ENCODE measurements around the gene PAN2.
A peak's percentile ranks its signal among the peaks of the same experiment; 100 is the strongest.
"Not testable (repeated sequence)": the region's sequence is repeated elsewhere in the genome, so short reads cannot be mapped to it uniquely, and the experiment has no call there.

Gene PAN2

GRCh38 chr12:56284263-56284662 lies 49.5 kb downstream of the PAN2 start:
- not testable (repeated sequence) for H2BK15ac ChIP-seq (ENCODE audit: low read depth, poor library complexity, severe bottlenecking); H3K4me1 ChIP-seq (ENCODE audit: control insufficient read depth, insufficient read depth, low read depth, low read length); H4K91ac ChIP-seq (ENCODE audit: low read length); H3K9me3 ChIP-seq (ENCODE audit: control insufficient read depth, low read length); DNase-seq; H2BK5ac ChIP-seq (ENCODE audit: low read depth, low read length, poor library complexity, severe bottlenecking); H3K4ac ChIP-seq (ENCODE audit: low read depth in 1 of 2, low read length in 2 of 2); H3K18ac ChIP-seq (ENCODE audit: low read depth in 1 of 2, low read length in 2 of 2); H3K9ac ChIP-seq (ENCODE audit: low read length); H3K27ac ChIP-seq (ENCODE audit: low read length, poor library complexity, severe bottlenecking); H4K8ac ChIP-seq (ENCODE audit: low read length); H3K14ac ChIP-seq (ENCODE audit: low read length in 2 of 2); H2BK120ac ChIP-seq (ENCODE audit: low read depth, low read length); H3K4me2 ChIP-seq (ENCODE audit: low read length, poor library complexity, severe bottlenecking); H2AFZ ChIP-seq (ENCODE audit: low read depth, low read length); H2BK12ac ChIP-seq (ENCODE audit: low read length in 2 of 2); H2AK5ac ChIP-seq (ENCODE audit: low read length, severe bottlenecking); H3K27me3 ChIP-seq (ENCODE audit: control insufficient read depth in 1 of 2, insufficient read depth in 1 of 2, low read length in 2 of 2); H3K4me3 ChIP-seq (ENCODE audit: insufficient read depth in 1 of 2, low read depth in 1 of 2, low read length in 2 of 2)
- H3K79me1 ChIP-seq (replicated peaks; ENCODE audit: low read length, poor library complexity, severe bottlenecking), result peaks cover 12% of the 10 kb centered on the region
- over 99% methylated on average over 5 of the region's 5 CpGs for WGBS
- H3K36me3 ChIP-seq (ENCODE audit: control insufficient read depth in 1 of 2, insufficient read depth in 2 of 2, low read depth in 1 of 2, low read length in 2 of 2), result peaks cover 39 to 65% of the 10 kb centered on the region in 2 experiments
- peak overlapping the region in 1 of 2 experiments; percentile 72 for H3K23ac ChIP-seq (ENCODE audit: low read length in 2 of 2)

DNA sequence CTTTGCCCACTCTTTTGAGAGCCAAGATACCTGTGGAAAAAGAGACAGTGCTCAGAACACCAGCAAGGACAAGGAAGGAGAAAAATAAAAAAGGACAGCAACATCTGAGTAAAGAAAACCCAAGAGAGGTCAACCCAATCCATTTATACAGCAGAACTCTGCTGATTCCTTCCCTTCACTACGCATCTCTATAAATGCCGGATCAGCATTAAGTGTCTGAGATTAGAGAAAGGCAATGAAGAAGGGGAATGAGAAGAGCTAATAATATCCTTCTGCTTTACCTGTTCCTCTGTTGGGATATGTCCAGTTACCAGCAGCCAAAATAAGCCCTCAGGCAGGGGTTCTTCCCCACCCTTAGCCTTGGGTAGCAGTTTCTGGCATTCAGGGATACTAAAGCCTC lies 51.2 kb downstream of the PAN2 start:
- H4K8ac ChIP-seq (ENCODE audit: low read length), result no peak overlapping the region
- peaks cover 11% of the 10 kb centered on the region for H3K79me1 ChIP-seq (replicated peaks; ENCODE audit: low read length, poor library complexity, severe bottlenecking)
- no peak overlapping the region for H3K4ac ChIP-seq (ENCODE audit: low read depth in 1 of 2, low read length in 2 of 2)
- H2AK5ac ChIP-seq (ENCODE audit: low read length, severe bottlenecking), result no peak overlapping the region
- no peak overlapping the region for H4K91ac ChIP-seq (ENCODE audit: low read length)
- H2BK15ac ChIP-seq (ENCODE audit: low read depth, poor library complexity, severe bottlenecking), result no peak overlapping the region
- H3K23ac ChIP-seq (ENCODE audit: low read length in 2 of 2), result no peak overlapping the region
- peaks cover 6% of the 10 kb centered on the region for H3K4me1 ChIP-seq (ENCODE audit: control insufficient read depth, insufficient read depth, low read depth, low read length)
- H3K27me3 ChIP-seq (ENCODE audit: control insufficient read depth in 1 of 2, insufficient read depth in 1 of 2, low read length in 2 of 2), result no peaks in the 10 kb centered on the region
- H2BK120ac ChIP-seq (ENCODE audit: low read depth, low read length), result no peak overlapping the region
- 100% methylated on average over 1 of the region's 2 CpGs for WGBS
- no peak overlapping the region for H3K27ac ChIP-seq (ENCODE audit: low read length, poor library complexity, severe bottlenecking)
- H3K4me2 ChIP-seq (ENCODE audit: low read length, poor library complexity, severe bottlenecking), result no peak overlapping the region
- H2BK12ac ChIP-seq (ENCODE audit: low read length in 2 of 2), result no peak overlapping the region
- no peak overlapping the region for H3K18ac ChIP-seq (ENCODE audit: low read depth in 1 of 2, low read length in 2 of 2)
- peaks cover 52 to 80% of the 10 kb centered on the region in 2 experiments for H3K36me3 ChIP-seq (ENCODE audit: control insufficient read depth in 1 of 2, insufficient read depth in 2 of 2, low read depth in 1 of 2, low read length in 2 of 2)
- H3K14ac ChIP-seq (ENCODE audit: low read length in 2 of 2), result no peak overlapping the region
- H2BK5ac ChIP-seq (ENCODE audit: low read depth, low read length, poor library complexity, severe bottlenecking), result no peak overlapping the region
- H2AFZ ChIP-seq (ENCODE audit: low read depth, low read length), result no peak overlapping the region
- no peak for DNase-seq
- no peak overlapping the region for H3K9ac ChIP-seq (ENCODE audit: low read length)
- H3K4me3 ChIP-seq (ENCODE audit: insufficient read depth in 1 of 2, low read depth in 1 of 2, low read length in 2 of 2), result no peak overlapping the region
- H3K9me3 ChIP-seq (ENCODE audit: control insufficient read depth, low read length), result no peaks in the 10 kb centered on the region

- no peak overlapping the region for H3K4me2 ChIP-seq (ENCODE audit: low read length, poor library complexity, severe bottlenecking)
- H3K27me3 ChIP-seq (ENCODE audit: control insufficient read depth in 1 of 2, insufficient read depth in 1 of 2, low read length in 2 of 2), result no peaks in the 10 kb centered on the region
- no peak overlapping the region for H3K23ac ChIP-seq (ENCODE audit: low read length in 2 of 2)
- no peak overlapping the region for H3K4me3 ChIP-seq (ENCODE audit: insufficient read depth in 1 of 2, low read depth in 1 of 2, low read length in 2 of 2)
- H2AK5ac ChIP-seq (ENCODE audit: low read length, severe bottlenecking), result no peak overlapping the region
- H3K9me3 ChIP-seq (ENCODE audit: control insufficient read depth, low read length), result no peaks in the 10 kb centered on the region
- 91% methylated on average over 5 of the region's 6 CpGs for WGBS
- H3K36me3 ChIP-seq (ENCODE audit: control insufficient read depth in 1 of 2, insufficient read depth in 2 of 2, low read depth in 1 of 2, low read length in 2 of 2), result peaks cover 54 to 81% of the 10 kb centered on the region in 2 experiments
- no peak overlapping the region for H2BK12ac ChIP-seq (ENCODE audit: low read length in 2 of 2)
- no peak overlapping the region for H2BK5ac ChIP-seq (ENCODE audit: low read depth, low read length, poor library complexity, severe bottlenecking)
- peaks cover 11% of the 10 kb centered on the region for H3K79me1 ChIP-seq (replicated peaks; ENCODE audit: low read length, poor library complexity, severe bottlenecking)
- no peak for DNase-seq
- H3K4me1 ChIP-seq (ENCODE audit: control insufficient read depth, insufficient read depth, low read depth, low read length), result peaks cover 3% of the 10 kb centered on the region
- no peak overlapping the region for H3K4ac ChIP-seq (ENCODE audit: low read depth in 1 of 2, low read length in 2 of 2)
- no peak overlapping the region for H2AFZ ChIP-seq (ENCODE audit: low read depth, low read length)
- H3K9ac ChIP-seq (ENCODE audit: low read length), result no peak overlapping the region
- H4K8ac ChIP-seq (ENCODE audit: low read length), result no peak overlapping the region
- no peak overlapping the region for H2BK15ac ChIP-seq (ENCODE audit: low read depth, poor library complexity, severe bottlenecking)
- no peak overlapping the region for H2BK120ac ChIP-seq (ENCODE audit: low read depth, low read length)
- no peak overlapping the region for H3K14ac ChIP-seq (ENCODE audit: low read length in 2 of 2)
- no peak overlapping the region for H3K18ac ChIP-seq (ENCODE audit: low read depth in 1 of 2, low read length in 2 of 2)
- no peak overlapping the region for H4K91ac ChIP-seq (ENCODE audit: low read length)
- no peak overlapping the region for H3K27ac ChIP-seq (ENCODE audit: low read length, poor library complexity, severe bottlenecking)
Observed at GRCh38 chr12:56282030-56282429, 51.8 kb downstream of the PAN2 start.

GRCh38 chr12:56280849-56281248 lies 53.0 kb downstream of the PAN2 start:
- Histone ChIP-seq H2AK5ac (ENCODE audit: low read length, severe bottlenecking) (no peak overlapping the region), H2AFZ (ENCODE audit: low read depth, low read length) (no peak overlapping the region), H3K4me2 (ENCODE audit: low read length, poor library complexity, severe bottlenecking) (no peak overlapping the region), H3K9me3 (ENCODE audit: control insufficient read depth, low read length) (no peaks in the 10 kb centered on the region), H2BK120ac (ENCODE audit: low read depth, low read length) (no peak overlapping the region), H3K4ac (ENCODE audit: low read depth in 1 of 2, low read length in 2 of 2) (no peak overlapping the region), H3K36me3 (ENCODE audit: control insufficient read depth in 1 of 2, insufficient read depth in 2 of 2, low read depth in 1 of 2, low read length in 2 of 2) (peaks cover 59 to 81% of the 10 kb centered on the region in 2 experiments), H3K4me1 (ENCODE audit: control insufficient read depth, insufficient read depth, low read depth, low read length) (peaks cover 3% of the 10 kb centered on the region), H3K18ac (ENCODE audit: low read depth in 1 of 2, low read length in 2 of 2) (no peak overlapping the region), H2BK12ac (ENCODE audit: low read length in 2 of 2) (no peak overlapping the region), H4K8ac (ENCODE audit: low read length) (no peak overlapping the region), H3K79me1 (replicated peaks; ENCODE audit: low read length, poor library complexity, severe bottlenecking) (peaks cover 12% of the 10 kb centered on the region), H3K27me3 (ENCODE audit: control insufficient read depth in 1 of 2, insufficient read depth in 1 of 2, low read length in 2 of 2) (no peaks in the 10 kb centered on the region), H4K91ac (ENCODE audit: low read length) (no peak overlapping the region), H3K14ac (ENCODE audit: low read length in 2 of 2) (no peak overlapping the region), H3K27ac (ENCODE audit: low read length, poor library complexity, severe bottlenecking) (no peak overlapping the region), H3K4me3 (ENCODE audit: insufficient read depth in 1 of 2, low read depth in 1 of 2, low read length in 2 of 2) (no peak overlapping the region), H3K23ac (ENCODE audit: low read length in 2 of 2) (no peak overlapping the region), H3K9ac (ENCODE audit: low read length) (no peak overlapping the region), H2BK5ac (ENCODE audit: low read depth, low read length, poor library complexity, severe bottlenecking) (no peak overlapping the region), H2BK15ac (ENCODE audit: low read depth, poor library complexity, severe bottlenecking) (no peak overlapping the region)
- DNase-seq, result no peak
